ENCODE data around the gene OR2S2. TPM values are rescaled to one million over a fixed set of nuclear protein-coding genes. Genes with fewer than 3 reads are reported as not detected.
"Not testable (repeated sequence)": the region's sequence is repeated elsewhere in the genome, so short reads cannot be mapped to it uniquely, and the experiment has no call there.

The OR2S2 gene
- total RNA-seq, 1 donor from 2014 or later, result not detected

DNA sequence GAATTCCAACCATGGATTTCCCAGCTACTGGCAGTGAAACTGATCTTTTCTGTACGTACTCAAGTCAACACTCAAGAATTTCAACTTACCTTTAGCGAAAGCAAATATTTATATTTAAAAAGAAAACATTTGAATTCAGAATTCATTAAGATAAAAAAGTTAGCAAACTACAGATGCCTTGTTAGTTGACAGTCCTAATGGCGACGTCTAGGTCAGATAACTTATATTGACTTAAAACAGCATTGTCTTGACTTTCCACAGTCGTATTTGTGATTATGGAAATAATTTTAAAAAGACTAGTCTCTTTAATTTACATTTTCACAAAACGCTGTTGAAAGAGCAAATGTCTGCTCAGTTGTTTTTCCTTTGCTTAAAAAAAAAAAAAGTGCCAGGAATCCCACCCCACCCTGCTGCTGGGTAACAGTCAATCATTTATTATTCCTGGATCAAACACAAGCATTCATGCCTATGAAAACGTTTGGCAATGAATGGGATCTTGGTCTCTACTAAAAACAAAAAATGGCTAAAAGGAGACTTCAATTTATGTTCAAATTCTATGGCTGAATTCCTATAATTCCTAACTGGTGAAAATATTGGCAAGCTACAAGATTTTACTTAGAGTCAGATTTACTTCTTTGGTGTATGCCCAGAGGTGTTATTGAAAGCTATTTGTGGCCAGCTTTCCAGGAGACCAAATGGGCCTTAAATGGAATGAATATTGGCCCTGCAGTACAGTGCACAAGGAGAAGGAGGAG lies 22.0 kb downstream of the OR2S2 start:
- H3K4me1 Mint-ChIP-seq, result peaks cover 23% of the 10 kb centered on the region
- H3K36me3 Mint-ChIP-seq (ENCODE audit: low read depth), result no peaks in the 10 kb centered on the region
- CTCF ChIA-PET, result no interaction called here
- no peak for DNase-seq
- ATAC-seq (ENCODE audit: low read depth), result no peak
- intact Hi-C loops (cut with micrococcal nuclease), result no loop called here
- H3K4me3 Mint-ChIP-seq, result no peak overlapping the region
- peaks cover 4% of the 10 kb centered on the region for H3K9me3 Mint-ChIP-seq
- peaks cover 14% of the 10 kb centered on the region for H3K27me3 Mint-ChIP-seq
- TF ChIP-seq, protein P1, sequence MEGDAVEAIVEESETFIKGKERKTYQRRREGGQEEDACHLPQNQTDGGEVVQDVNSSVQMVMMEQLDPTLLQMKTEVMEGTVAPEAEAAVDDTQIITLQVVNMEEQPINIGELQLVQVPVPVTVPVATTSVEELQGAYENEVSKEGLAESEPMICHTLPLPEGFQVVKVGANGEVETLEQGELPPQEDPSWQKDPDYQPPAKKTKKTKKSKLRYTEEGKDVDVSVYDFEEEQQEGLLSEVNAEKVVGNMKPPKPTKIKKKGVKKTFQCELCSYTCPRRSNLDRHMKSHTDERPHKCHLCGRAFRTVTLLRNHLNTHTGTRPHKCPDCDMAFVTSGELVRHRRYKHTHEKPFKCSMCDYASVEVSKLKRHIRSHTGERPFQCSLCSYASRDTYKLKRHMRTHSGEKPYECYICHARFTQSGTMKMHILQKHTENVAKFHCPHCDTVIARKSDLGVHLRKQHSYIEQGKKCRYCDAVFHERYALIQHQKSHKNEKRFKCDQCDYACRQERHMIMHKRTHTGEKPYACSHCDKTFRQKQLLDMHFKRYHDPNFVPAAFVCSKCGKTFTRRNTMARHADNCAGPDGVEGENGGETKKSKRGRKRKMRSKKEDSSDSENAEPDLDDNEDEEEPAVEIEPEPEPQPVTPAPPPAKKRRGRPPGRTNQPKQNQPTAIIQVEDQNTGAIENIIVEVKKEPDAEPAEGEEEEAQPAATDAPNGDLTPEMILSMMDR (IDR thresholded peaks at IDR 0.05), result no peak
- H3K27ac Mint-ChIP-seq, result no peak overlapping the region
- POLR2A ChIA-PET, result no interaction called here

DNA sequence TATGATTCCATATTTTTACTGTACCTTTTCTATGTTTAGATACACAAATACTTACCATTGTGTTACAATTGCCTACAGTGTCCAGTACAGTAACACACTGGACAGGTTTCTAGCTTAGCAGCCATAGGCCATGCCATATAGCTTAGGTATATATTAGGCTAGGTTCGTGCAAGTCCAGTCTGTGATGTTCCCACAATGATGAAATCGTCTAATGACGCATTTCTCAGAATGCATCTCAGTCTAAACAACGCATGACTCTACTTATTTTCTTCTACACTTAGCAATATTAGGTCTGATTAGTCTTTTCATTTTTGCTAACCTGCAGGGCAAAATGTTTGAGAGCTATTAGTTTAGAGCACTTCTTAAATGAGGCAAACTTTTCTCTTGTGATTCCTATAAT lies 22.7 kb downstream of the OR2S2 start:
- TF ChIP-seq, protein P1 (IDR thresholded peaks at IDR 0.05), result no peak
- intact Hi-C loops (cut with micrococcal nuclease), result no loop called here
- ChIA-PET CTCF (no interaction called here), POLR2A (no interaction called here)
- Mint-ChIP-seq H3K4me1 (peaks cover 23% of the 10 kb centered on the region), H3K9me3 (peaks cover 4% of the 10 kb centered on the region), H3K4me3 (no peak overlapping the region), H3K27ac (no peak overlapping the region), H3K36me3 (ENCODE audit: low read depth) (no peaks in the 10 kb centered on the region), H3K27me3 (peaks cover 14% of the 10 kb centered on the region)
- DNase-seq (no peak), ATAC-seq (ENCODE audit: low read depth) (no peak)

DNA sequence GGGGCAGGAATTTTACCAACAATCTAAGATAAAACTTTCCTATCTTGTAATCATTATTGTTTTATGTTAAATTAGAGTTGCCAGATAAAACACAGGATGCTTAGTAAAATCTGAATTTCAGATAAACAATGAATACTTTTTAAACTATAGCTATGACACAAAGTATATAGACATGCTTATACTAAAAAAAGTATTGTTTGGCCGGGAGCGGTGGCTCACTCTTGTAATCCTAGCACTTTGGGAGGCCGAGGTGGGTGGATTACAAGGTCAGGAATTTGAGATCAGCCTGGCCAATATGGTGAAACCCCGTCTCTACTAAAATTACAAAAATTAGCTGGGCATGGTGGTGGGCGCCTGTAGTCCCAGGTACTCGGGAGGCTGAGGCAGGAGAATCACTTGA lies 23.9 kb downstream of the OR2S2 start:
- Mint-ChIP-seq H3K27me3 (peaks cover 19% of the 10 kb centered on the region), H3K4me1 (peaks cover 23% of the 10 kb centered on the region)
- CTCF ChIA-PET; H3K9me3 Mint-ChIP-seq; DNase-seq; intact Hi-C loops (cut with micrococcal nuclease); H3K4me3 Mint-ChIP-seq; H3K36me3 Mint-ChIP-seq (ENCODE audit: low read depth); ATAC-seq (ENCODE audit: low read depth); H3K27ac Mint-ChIP-seq; POLR2A ChIA-PET: not testable (repeated sequence)

DNA sequence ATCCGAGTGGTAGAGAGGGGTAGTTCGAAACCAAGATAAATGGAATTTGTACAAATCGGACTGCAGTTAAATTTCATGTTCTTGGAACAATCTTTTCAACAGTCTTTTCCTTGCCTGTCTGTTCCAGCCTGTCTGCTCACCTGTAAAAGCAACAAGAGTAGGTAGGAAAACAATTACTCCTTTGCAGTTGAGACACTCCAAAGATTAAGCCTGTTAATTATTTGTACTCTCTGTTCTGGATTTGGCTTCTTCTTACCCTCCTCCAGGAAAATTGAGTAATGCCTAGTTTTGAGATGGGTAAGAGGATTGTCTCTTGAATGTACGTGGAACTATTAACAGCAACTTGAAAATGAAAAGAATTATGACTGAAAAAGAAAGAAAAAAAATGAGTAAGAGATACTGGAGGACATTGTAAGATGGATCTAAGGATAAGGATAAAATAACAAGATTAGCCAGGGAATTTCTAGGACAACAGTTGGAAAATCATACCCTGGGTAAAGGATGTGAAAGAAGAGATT lies 24.3 kb downstream of the OR2S2 start:
- ChIA-PET CTCF (interaction anchor here (0.7 kb wide), 1 partner anchor 232 kb away, joined by 3 read pairs; no protein-coding TSS in a partner anchor), POLR2A (no interaction called here)
- H3K27me3 Mint-ChIP-seq, result peaks cover 21% of the 10 kb centered on the region
- no peaks in the 10 kb centered on the region for H3K36me3 Mint-ChIP-seq (ENCODE audit: low read depth)
- DNase-seq, result no peak
- no peak for ATAC-seq (ENCODE audit: low read depth)
- peaks cover 4% of the 10 kb centered on the region for H3K9me3 Mint-ChIP-seq
- intact Hi-C loops (cut with micrococcal nuclease), result no loop called here
- no peak overlapping the region for H3K27ac Mint-ChIP-seq
- TF ChIP-seq, protein P1 (IDR thresholded peaks at IDR 0.05), result no peak
- H3K4me3 Mint-ChIP-seq, result no peak overlapping the region
- H3K4me1 Mint-ChIP-seq, result peaks cover 20% of the 10 kb centered on the region

DNA sequence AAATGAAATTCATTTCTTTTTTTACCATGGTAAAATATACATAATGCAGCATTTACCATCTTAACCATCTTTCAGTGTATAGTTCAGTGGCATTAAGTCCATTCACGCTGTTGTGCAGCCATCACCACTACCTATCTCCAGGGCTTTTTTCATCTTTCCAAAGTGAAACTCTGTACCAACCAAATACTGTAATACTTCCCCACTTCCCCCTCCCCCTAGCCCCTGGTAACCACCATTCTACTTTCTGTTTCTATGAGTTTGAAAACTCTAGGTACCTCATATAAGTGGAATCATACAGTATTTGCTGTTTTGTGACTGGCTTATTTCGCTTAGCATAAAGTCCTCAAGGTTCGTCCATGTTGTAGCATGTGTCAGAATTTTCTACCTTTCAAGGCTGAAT lies 25.2 kb downstream of the OR2S2 start:
- no peak overlapping the region for H3K4me3 Mint-ChIP-seq
- no peak overlapping the region for H3K27ac Mint-ChIP-seq
- H3K9me3 Mint-ChIP-seq, result peaks cover 4% of the 10 kb centered on the region
- peaks cover 20% of the 10 kb centered on the region for H3K27me3 Mint-ChIP-seq
- intact Hi-C loops (cut with micrococcal nuclease), result no loop called here
- H3K36me3 Mint-ChIP-seq (ENCODE audit: low read depth), result no peaks in the 10 kb centered on the region
- TF ChIP-seq, protein P1 (IDR thresholded peaks at IDR 0.05), result no peak
- CTCF ChIA-PET, result no interaction called here
- peaks cover 13% of the 10 kb centered on the region for H3K4me1 Mint-ChIP-seq
- POLR2A ChIA-PET, result no interaction called here
- DNase-seq (no peak), ATAC-seq (ENCODE audit: low read depth) (no peak)
